Peyer's patch (tissue), 4 donors: ENCODE measurements around the gene KRT83. TPM values are rescaled to one million over a fixed set of nuclear protein-coding genes. Genes with fewer than 3 reads are reported as not detected.
A peak's percentile ranks its signal among the peaks of the same experiment; 100 is the strongest.

Experiments
- DNase-seq, 3 donors: peaks; one replicate each; pipeline ENCODE4 v3.0.0-alpha.2; 2017 to 2019
- H3K27ac ChIP-seq, 4 donors: fragments of 200-600 bp; sonication (generic); one replicate each; pipeline ENCODE4 v1.5.1; 2016 to 2019
- H3K27me3 ChIP-seq, 2 donors: fragments of 200-600 bp; sonication (generic); one replicate each; pipeline ENCODE4 v1.5.1; 2019
- H3K36me3 ChIP-seq, 3 donors: fragments of 200-600 bp; sonication (generic); one replicate each; pipeline ENCODE4 v1.5.1; 2016 to 2019
- H3K4me1 ChIP-seq, 4 donors: fragments of 200-600 bp; sonication (generic); one replicate each; pipeline ENCODE4 v1.5.1; 2016 to 2019
- H3K4me3 ChIP-seq, 4 donors: fragments of 200-600 bp; sonication (generic); 1 replicate in 3 of 4; 2 replicates in 1 of 4; pipeline ENCODE4 v1.5.1; 2016 to 2019; ENCODE audit warnings: mild to moderate bottlenecking in 1 of 4
- H3K9me3 ChIP-seq, 4 donors: fragments of 200-600 bp; sonication (generic); one replicate each; pipeline ENCODE4 v1.5.1; 2016 to 2019; ENCODE audit warnings: mild to moderate bottlenecking in 1 of 4
- POLR2A ChIP-seq, 2 donors: fragments of 450-650 bp; IDR thresholded peaks; one replicate each; pipeline ENCODE4 v1.5.1; 2017; ENCODE audit warnings: antibody characterized with exemption in 2 of 2, mild to moderate bottlenecking in 2 of 2, moderate library complexity in 2 of 2
- total RNA-seq, 4 donors: library from RNA; depleted of rRNA; stranded (reverse); fragments of >200 nt; gene quantifications; one replicate each; pipeline ENCODE4 v1.1.0, GENCODE V29; 2016
- TF ChIP-seq, protein P1 (sequence below), 6 experiments: fragments of 450-650 bp in 4 of 6; fragments of 200-600 bp in 2 of 6; sonication (generic) in 1 of 6; IDR thresholded peaks; one replicate each; pipeline ENCODE4 v1.5.1; 2017 to 2019; ENCODE audit warnings: antibody characterized with exemption in 6 of 6, mild to moderate bottlenecking in 3 of 6, moderate library complexity in 1 of 6

KRT83 gene
- total RNA-seq, 4 donors from 2014 or later = not detected

DNA sequence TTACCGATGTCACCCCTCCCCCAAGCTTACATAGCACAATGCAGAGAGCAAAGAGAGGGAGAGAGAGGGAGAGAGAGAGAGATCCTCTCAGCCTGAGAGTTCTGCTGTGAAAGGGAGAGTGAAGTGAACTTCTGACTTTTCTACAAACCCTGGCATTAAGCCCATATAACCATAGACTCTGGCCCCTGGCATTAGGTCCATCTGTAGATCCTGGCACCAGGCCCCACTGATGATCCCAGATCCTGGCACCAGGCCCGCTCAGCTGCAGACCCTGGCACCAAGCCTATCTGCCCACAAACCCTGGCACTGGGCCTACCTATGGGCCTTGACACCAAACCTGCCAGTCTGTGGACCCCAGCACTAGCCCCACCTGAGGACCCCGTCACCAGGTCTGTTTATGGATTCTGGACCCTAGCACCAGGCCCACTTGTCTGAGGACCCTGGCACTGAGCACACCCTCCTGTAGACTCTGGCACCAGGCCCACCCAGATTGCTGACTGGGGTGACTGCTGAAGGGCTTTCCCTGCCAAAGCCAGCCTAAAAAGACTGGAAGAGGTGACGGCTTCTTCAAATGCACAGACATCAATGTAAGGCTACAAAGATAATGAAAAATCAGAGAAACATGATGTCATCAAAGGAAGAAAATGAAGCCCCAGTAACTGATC is 14.5 kb upstream of the KRT83 start:
- DNase-seq = peak in 2 of 3 donors; percentile 82 to 91
- H3K27ac ChIP-seq = peak overlapping the region in 2 of 4 donors; percentile 36 to 45
- H3K9me3 ChIP-seq = no peaks in the 10 kb centered on the region
- peaks cover 0 to 12% (median 0%) of the 10 kb centered on the region in 4 donors for H3K4me1 ChIP-seq
- H3K4me3 ChIP-seq = no peak overlapping the region
- H3K27me3 ChIP-seq = no peaks in the 10 kb centered on the region
- TF ChIP-seq POLR2A (IDR thresholded peaks at IDR 0.05) = peak in 1 of 2 donors; percentile 15
- TF ChIP-seq, protein P1, sequence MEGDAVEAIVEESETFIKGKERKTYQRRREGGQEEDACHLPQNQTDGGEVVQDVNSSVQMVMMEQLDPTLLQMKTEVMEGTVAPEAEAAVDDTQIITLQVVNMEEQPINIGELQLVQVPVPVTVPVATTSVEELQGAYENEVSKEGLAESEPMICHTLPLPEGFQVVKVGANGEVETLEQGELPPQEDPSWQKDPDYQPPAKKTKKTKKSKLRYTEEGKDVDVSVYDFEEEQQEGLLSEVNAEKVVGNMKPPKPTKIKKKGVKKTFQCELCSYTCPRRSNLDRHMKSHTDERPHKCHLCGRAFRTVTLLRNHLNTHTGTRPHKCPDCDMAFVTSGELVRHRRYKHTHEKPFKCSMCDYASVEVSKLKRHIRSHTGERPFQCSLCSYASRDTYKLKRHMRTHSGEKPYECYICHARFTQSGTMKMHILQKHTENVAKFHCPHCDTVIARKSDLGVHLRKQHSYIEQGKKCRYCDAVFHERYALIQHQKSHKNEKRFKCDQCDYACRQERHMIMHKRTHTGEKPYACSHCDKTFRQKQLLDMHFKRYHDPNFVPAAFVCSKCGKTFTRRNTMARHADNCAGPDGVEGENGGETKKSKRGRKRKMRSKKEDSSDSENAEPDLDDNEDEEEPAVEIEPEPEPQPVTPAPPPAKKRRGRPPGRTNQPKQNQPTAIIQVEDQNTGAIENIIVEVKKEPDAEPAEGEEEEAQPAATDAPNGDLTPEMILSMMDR (IDR thresholded peaks at IDR 0.05) = no peak
- no peaks in the 10 kb centered on the region for H3K36me3 ChIP-seq

DNA sequence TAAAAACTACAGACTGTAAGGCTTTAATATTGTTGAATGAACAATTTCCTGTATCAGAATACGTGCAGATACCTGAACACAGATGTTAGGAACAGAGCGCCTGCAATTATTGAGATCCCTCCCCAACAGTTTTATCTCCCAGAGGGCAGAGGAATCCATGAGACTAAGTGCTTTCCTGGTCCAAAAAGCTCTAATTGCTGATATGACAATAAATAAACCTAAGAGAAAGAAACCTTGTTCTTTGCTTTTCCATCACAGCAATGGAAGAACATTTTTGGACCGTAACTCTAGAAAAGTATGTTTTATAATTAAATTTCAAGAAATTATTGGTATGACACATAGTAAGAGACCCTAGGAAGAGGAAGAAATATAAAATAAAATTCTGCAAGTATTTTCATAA is 13.0 kb upstream of the KRT83 start:
- H3K4me3 ChIP-seq = no peak overlapping the region
- DNase-seq = no peak
- peaks cover 0 to 12% (median 0%) of the 10 kb centered on the region in 4 donors for H3K4me1 ChIP-seq
- TF ChIP-seq POLR2A (IDR thresholded peaks at IDR 0.05) = no peak
- TF ChIP-seq, protein P1 (IDR thresholded peaks at IDR 0.05) = no peak
- H3K27ac ChIP-seq = no peak overlapping the region
- no peaks in the 10 kb centered on the region for H3K36me3 ChIP-seq
- no peaks in the 10 kb centered on the region for H3K27me3 ChIP-seq
- H3K9me3 ChIP-seq = no peaks in the 10 kb centered on the region

DNA sequence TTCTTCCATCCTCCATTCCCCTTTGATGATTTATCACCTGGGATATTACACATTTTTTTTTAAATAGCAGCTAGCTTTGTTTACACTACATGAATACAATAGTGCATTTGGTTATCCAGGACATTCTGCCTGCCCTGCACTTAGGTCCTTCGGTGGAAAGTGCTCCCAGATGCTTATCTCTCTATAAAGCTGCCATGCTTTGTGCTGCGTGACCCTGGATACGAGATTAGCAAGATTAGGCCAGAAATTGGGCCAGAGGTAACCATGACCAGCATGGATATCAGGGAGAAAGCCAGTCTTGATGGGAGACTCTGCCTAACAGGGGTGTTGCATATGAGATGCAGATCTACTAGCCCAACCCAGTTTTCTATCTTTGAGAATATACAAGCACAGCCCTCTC is 12.1 kb upstream of the KRT83 start:
- no peak for TF ChIP-seq POLR2A (IDR thresholded peaks at IDR 0.05)
- TF ChIP-seq, protein P1 (IDR thresholded peaks at IDR 0.05) = no peak
- no peaks in the 10 kb centered on the region for H3K9me3 ChIP-seq
- no peaks in the 10 kb centered on the region for H3K27me3 ChIP-seq
- no peak overlapping the region for H3K27ac ChIP-seq
- H3K36me3 ChIP-seq = no peaks in the 10 kb centered on the region
- H3K4me1 ChIP-seq = peaks cover 0 to 12% (median 0%) of the 10 kb centered on the region in 4 donors
- no peak overlapping the region for H3K4me3 ChIP-seq
- DNase-seq = peak in 1 of 3 donors; percentile 21

DNA sequence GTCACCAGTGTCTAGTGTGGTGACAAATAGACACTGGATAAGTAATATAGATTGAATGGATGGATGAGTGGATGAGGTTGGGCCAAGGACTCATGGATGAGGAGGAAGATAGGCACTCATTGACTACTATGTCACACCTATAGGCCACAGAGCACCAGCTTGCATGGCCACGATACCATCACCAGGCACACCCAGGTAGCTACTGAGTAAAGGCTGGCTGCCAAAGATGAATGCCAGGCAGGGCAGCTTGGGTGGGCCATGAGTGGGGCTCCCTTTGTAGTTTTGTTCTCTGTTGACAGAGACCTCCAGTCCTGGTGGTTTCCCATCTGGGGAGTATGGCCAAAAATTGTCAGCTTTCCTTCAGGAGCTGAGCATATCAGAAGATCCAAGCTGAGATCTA is 11.2 kb upstream of the KRT83 start:
- no peak for TF ChIP-seq POLR2A (IDR thresholded peaks at IDR 0.05)
- TF ChIP-seq, protein P1 (IDR thresholded peaks at IDR 0.05) = no peak
- Histone ChIP-seq H3K9me3 (no peaks in the 10 kb centered on the region), H3K4me3 (no peak overlapping the region), H3K36me3 (no peaks in the 10 kb centered on the region), H3K27ac (no peak overlapping the region), H3K4me1 (peaks cover 0 to 12% (median 0%) of the 10 kb centered on the region in 4 donors), H3K27me3 (no peaks in the 10 kb centered on the region)
- peak in 1 of 3 donors; percentile 7 for DNase-seq

GRCh38 chr12:52331833-52332232 is 10.6 kb upstream of the KRT83 start:
- DNase-seq = peak in 1 of 3 donors; percentile 30
- peaks cover 0 to 12% (median 0%) of the 10 kb centered on the region in 4 donors for H3K4me1 ChIP-seq
- no peak for TF ChIP-seq POLR2A (IDR thresholded peaks at IDR 0.05)
- TF ChIP-seq, protein P1 (IDR thresholded peaks at IDR 0.05) = no peak

More at GRCh38 chr12:52331833-52332232, 10.6 kb upstream of the KRT83 start:
- Histone ChIP-seq H3K27ac (no peak overlapping the region), H3K9me3 (no peaks in the 10 kb centered on the region), H3K36me3 (no peaks in the 10 kb centered on the region), H3K4me3 (no peak overlapping the region), H3K27me3 (no peaks in the 10 kb centered on the region)
